HCT116 (cell line): ENCODE measurements around the gene CNTNAP2. TPM values are rescaled to one million over a fixed set of nuclear protein-coding genes. Genes with fewer than 3 reads are reported as not detected.

Source experiments
- ATAC-seq: fragments of 200-7000 bp; cut with Tn5 transposase; 2 replicates; pipeline ENCODE4 v1.9.1; 2020; ENCODE audit warnings: mild to moderate bottlenecking, moderate library complexity
- BruUV-seq: library from RNA; stranded (reverse); fragments of 400-500 nt; replicated peaks from 2 replicates; lab custom pipeline; 2021; lab: Mats Ljungman, UMichigan
- CTCF ChIA-PET: fragments of 300-600 bp; sonication (Branson Sonifier 250); formaldehyde crosslinking; loops from one replicate; lab custom pipeline; 2021; ENCODE audit warnings: antibody characterized with exemption; lab: Charles Lee
- POLR2A ChIA-PET: fragments of 300-600, 350-600 bp; sonication (Branson Sonifier 250); formaldehyde crosslinking; loops from one replicate; lab custom pipeline; 2021; ENCODE audit warnings: antibody characterized with exemption; lab: Charles Lee
- RAD21 ChIA-PET, 2 experiments: fragments of 300-600 bp; sonication (Branson Sonifier 250); formaldehyde crosslinking; loops; one replicate each; lab custom pipeline; 2023; ENCODE audit warnings: low total read pairs in 2 of 2; ENCODE audit not compliant: uncharacterized antibody in 2 of 2, unreplicated experiment in 2 of 2, low non-redundant PET in 1 of 2; lab: Charles Lee
- DNase-seq: peaks from one replicate; pipeline ENCODE4 v3.0.0-alpha.2; 2010; ENCODE audit warnings: low read depth, low spot score
- H2AFZ ChIP-seq: fragments of 200-600 bp; shearing (Covaris generic), sonication (generic); 2 replicates; pipeline ENCODE4 v1.6.1; 2017; ENCODE audit warnings: low read depth, mixed run types, mixed read lengths, antibody characterized with exemption, low read length; ENCODE audit not compliant: poor library complexity, severe bottlenecking
- H3K27ac ChIP-seq: 2 replicates; pipeline ENCODE4 v1.5.1; 2012; ENCODE audit warnings: low read depth, low read length
- H3K27me3 ChIP-seq: fragments of 200-600 bp; sonication (generic); 2 replicates; pipeline ENCODE4 v1.6.1; 2016; ENCODE audit warnings: mixed run types, low read length, mixed read lengths; ENCODE audit not compliant: insufficient read depth
- H3K36me3 ChIP-seq, 2 experiments: fragments of 200-500 bp in 1 of 2; fragments of 200-600 bp in 1 of 2; sonication (Bioruptor generic) in 1 of 2; sonication (generic) in 1 of 2; 2 replicates each; pipeline versions ENCODE4 v1.5.1 to v1.6.1; 2014 to 2016; ENCODE audit warnings: low read length in 2 of 2, inconsistent platforms in 1 of 2, mixed read lengths in 1 of 2, mixed run types in 1 of 2; ENCODE audit not compliant: insufficient read depth in 2 of 2, control insufficient read depth in 1 of 2
- H3K4me1 ChIP-seq, 2 experiments: fragments of 200-600 bp in 1 of 2; sonication (generic) in 1 of 2; 2 replicates each; pipeline versions ENCODE4 v1.5.1 to v1.6.1; 2012 to 2017; ENCODE audit warnings: low read length in 2 of 2, inconsistent platforms in 1 of 2, mild to moderate bottlenecking in 1 of 2, mixed read lengths in 1 of 2, mixed run types in 1 of 2, moderate library complexity in 1 of 2; ENCODE audit not compliant: insufficient read depth in 2 of 2, control insufficient read depth in 1 of 2
- H3K4me2 ChIP-seq: fragments of 200-600 bp; sonication (generic); 2 replicates; pipeline ENCODE4 v1.6.1; 2017; ENCODE audit warnings: mixed run types, low read length, mixed read lengths
- H3K4me3 ChIP-seq, 2 experiments: fragments of 200-600 bp in 1 of 2; sonication (generic) in 1 of 2; replicated peaks in 1 of 2; 2 replicates each; pipeline ENCODE4 v1.5.1; 2011 to 2016; ENCODE audit warnings: low read length in 2 of 2, control low read depth in 1 of 2, low read depth in 1 of 2, mild to moderate bottlenecking in 1 of 2, mixed read lengths in 1 of 2, mixed run types in 1 of 2
- H3K79me2 ChIP-seq: fragments of 200-600 bp; sonication (generic); 2 replicates; pipeline ENCODE4 v1.6.1; 2017; ENCODE audit warnings: mild to moderate bottlenecking, mixed run types, low read length, moderate library complexity, mixed read lengths; ENCODE audit not compliant: insufficient read depth
- H3K9ac ChIP-seq: fragments of 200-600 bp; sonication (generic); 2 replicates; pipeline ENCODE4 v1.6.1; 2016; ENCODE audit warnings: low read length, mixed read lengths
- H3K9me2 ChIP-seq: fragments of 200-600 bp; sonication (generic), shearing (Covaris generic); 2 replicates; pipeline ENCODE4 v1.6.1; 2017; ENCODE audit warnings: mixed run types, mild to moderate bottlenecking, moderate library complexity; ENCODE audit not compliant: insufficient read depth
- H3K9me3 ChIP-seq, 2 experiments: fragments of 200-500 bp in 1 of 2; fragments of 200-600 bp in 1 of 2; sonication (Bioruptor generic) in 1 of 2; sonication (generic) in 1 of 2; 2 replicates each; pipeline ENCODE4 v1.6.1; 2014 to 2017; ENCODE audit warnings: low read length in 2 of 2, mixed read lengths in 2 of 2, inconsistent platforms in 1 of 2, low read depth in 1 of 2, mild to moderate bottlenecking in 1 of 2, mixed run types in 1 of 2, moderate library complexity in 1 of 2; ENCODE audit not compliant: control insufficient read depth in 1 of 2, insufficient read depth in 1 of 2
- H4K20me1 ChIP-seq: fragments of 200-600 bp; sonication (generic), shearing (Covaris generic); 2 replicates; pipeline ENCODE4 v1.6.1; 2017; ENCODE audit warnings: mixed run types, mild to moderate bottlenecking, moderate library complexity; ENCODE audit not compliant: insufficient read depth
- CBX3 ChIP-seq: IDR thresholded peaks from 2 replicates; pipeline ENCODE4 v1.6.1; 2012; ENCODE audit warnings: low read depth
- EGR1 ChIP-seq: IDR thresholded peaks from 2 replicates; pipeline ENCODE4 v1.6.1; 2012; ENCODE audit warnings: low read depth
- FOSL1 ChIP-seq: IDR thresholded peaks from 2 replicates; pipeline ENCODE4 v1.6.1; 2012; ENCODE audit warnings: low read depth
- POLR2A ChIP-seq: IDR thresholded peaks from 2 replicates; pipeline ENCODE4 v1.7.0; 2011; ENCODE audit warnings: borderline replicate concordance; ENCODE audit not compliant: insufficient read depth, insufficient read length; ENCODE audit errors: extremely low read depth
- SIN3A ChIP-seq: IDR thresholded peaks from 2 replicates; pipeline ENCODE4 v1.6.1; 2012; ENCODE audit warnings: low read depth
- TCF7L2 ChIP-seq: IDR thresholded peaks from 2 replicates; pipeline ENCODE4 v1.7.0; 2011; ENCODE audit warnings: borderline replicate concordance, inconsistent platforms; ENCODE audit not compliant: insufficient read depth, insufficient read length; ENCODE audit errors: extremely low read depth
- ZFX ChIP-seq: fragments of 450-650 bp; IDR thresholded peaks from 2 replicates; pipeline ENCODE4 v1.6.1; 2017
- ZNF274 ChIP-seq: fragments of 200-500 bp; sonication (Bioruptor generic); IDR thresholded peaks from 2 replicates; pipeline ENCODE4 v1.6.1; 2014; ENCODE audit warnings: mild to moderate bottlenecking, low read depth, low read length, inconsistent platforms
- intact Hi-C: fragments of 100-400 bp; cut with micrococcal nuclease; formaldehyde crosslinking; loops from 2 replicates; pipeline ENCODE4 v1.10.0; 2022
- total RNA-seq: library from RNA; stranded (reverse); gene quantifications from one replicate; pipeline ENCODE4 v1.2.1, GENCODE V29; 2021; ENCODE audit not compliant: unreplicated experiment
- TF ChIP-seq, protein P1 (sequence below): IDR thresholded peaks from 2 replicates; pipeline ENCODE4 v1.6.1; 2012; ENCODE audit warnings: low read depth

The CNTNAP2 gene
- total RNA-seq, 1 experiment from 2014 or later: 0.37 TPM

DNA sequence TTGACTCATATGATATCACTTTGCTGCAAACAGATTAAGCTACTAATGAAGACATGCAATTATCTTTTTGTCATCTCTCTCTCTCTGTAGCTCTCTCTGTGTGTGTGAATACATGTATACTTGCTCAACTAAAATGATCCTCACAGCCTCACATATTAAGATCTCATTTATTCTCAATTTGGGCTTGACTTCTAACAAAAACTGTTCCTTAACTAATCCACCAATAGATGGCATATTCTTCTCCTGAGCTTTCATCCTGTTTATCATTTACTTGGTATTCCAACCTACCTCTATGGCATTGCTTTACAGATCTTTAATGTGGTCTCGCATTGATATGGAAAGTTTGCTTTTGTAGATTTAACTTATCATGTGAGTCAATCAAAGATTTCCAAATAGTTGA, 540.4 kb downstream of the CNTNAP2 start:
- Histone ChIP-seq H3K36me3 (no peaks in the 10 kb centered on the region), H3K4me2 (no peak overlapping the region), H3K4me3 (no peak overlapping the region), H3K9ac (no peak overlapping the region), H3K79me2 (no peaks in the 10 kb centered on the region), H3K9me2 (no peaks in the 10 kb centered on the region), H2AFZ (no peak overlapping the region), H3K4me1 (no peaks in the 10 kb centered on the region), H3K27me3 (no peaks in the 10 kb centered on the region), H3K9me3 (peaks cover 9 to 12% of the 10 kb centered on the region in 2 experiments; a peak in 2 of 4 replicates), H3K27ac (no peak overlapping the region), H4K20me1 (no peaks in the 10 kb centered on the region)
- DNase-seq (no peak), ATAC-seq (no peak)
- intact Hi-C loops: no loop called here
- ChIA-PET POLR2A (no interaction called here), RAD21 (no interaction called here), CTCF (no interaction called here)
- TF ChIP-seq ZNF274 (no peak), POLR2A (no peak), CBX3 (no peak), TCF7L2 (no peak), EGR1 (no peak), SIN3A (no peak), ZFX (no peak), FOSL1 (no peak)
- TF ChIP-seq, protein P1, sequence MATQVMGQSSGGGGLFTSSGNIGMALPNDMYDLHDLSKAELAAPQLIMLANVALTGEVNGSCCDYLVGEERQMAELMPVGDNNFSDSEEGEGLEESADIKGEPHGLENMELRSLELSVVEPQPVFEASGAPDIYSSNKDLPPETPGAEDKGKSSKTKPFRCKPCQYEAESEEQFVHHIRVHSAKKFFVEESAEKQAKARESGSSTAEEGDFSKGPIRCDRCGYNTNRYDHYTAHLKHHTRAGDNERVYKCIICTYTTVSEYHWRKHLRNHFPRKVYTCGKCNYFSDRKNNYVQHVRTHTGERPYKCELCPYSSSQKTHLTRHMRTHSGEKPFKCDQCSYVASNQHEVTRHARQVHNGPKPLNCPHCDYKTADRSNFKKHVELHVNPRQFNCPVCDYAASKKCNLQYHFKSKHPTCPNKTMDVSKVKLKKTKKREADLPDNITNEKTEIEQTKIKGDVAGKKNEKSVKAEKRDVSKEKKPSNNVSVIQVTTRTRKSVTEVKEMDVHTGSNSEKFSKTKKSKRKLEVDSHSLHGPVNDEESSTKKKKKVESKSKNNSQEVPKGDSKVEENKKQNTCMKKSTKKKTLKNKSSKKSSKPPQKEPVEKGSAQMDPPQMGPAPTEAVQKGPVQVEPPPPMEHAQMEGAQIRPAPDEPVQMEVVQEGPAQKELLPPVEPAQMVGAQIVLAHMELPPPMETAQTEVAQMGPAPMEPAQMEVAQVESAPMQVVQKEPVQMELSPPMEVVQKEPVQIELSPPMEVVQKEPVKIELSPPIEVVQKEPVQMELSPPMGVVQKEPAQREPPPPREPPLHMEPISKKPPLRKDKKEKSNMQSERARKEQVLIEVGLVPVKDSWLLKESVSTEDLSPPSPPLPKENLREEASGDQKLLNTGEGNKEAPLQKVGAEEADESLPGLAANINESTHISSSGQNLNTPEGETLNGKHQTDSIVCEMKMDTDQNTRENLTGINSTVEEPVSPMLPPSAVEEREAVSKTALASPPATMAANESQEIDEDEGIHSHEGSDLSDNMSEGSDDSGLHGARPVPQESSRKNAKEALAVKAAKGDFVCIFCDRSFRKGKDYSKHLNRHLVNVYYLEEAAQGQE: no peak
- no TSS peak for BruUV-seq
